GM12874 (cell line): ENCODE results near the gene CACNA1C.

Experiments
- TF ChIP-seq, protein P1 (sequence below): IDR thresholded peaks from 2 replicates; pipeline ENCODE4 v1.5.1; 2011; ENCODE audit warnings: low read depth, mild to moderate bottlenecking, control low read depth, low read length, moderate library complexity; ENCODE audit not compliant: insufficient read depth

CACNA1C gene

DNA sequence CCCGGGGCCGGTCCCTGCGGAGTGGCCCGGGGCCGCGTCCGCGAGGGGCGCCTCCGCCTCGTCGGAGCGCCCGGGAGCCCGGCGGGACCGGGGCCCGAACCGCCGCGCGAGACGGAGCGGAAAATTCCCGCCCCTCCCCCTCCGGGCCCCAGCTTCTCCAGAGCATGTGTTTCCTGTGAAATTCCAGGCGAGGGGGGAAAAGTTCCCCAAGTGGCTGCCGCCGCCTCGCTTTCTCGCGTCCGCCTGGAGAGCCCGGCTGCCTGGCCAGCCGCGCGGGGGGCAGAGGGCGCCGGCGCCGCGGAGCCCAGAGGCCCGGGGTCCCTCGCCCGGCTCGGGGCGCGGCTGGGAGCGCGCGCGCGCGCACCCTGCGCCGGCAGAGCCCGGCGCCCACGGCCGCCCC, 904 bp downstream of the CACNA1C start:
- TF ChIP-seq, protein P1, sequence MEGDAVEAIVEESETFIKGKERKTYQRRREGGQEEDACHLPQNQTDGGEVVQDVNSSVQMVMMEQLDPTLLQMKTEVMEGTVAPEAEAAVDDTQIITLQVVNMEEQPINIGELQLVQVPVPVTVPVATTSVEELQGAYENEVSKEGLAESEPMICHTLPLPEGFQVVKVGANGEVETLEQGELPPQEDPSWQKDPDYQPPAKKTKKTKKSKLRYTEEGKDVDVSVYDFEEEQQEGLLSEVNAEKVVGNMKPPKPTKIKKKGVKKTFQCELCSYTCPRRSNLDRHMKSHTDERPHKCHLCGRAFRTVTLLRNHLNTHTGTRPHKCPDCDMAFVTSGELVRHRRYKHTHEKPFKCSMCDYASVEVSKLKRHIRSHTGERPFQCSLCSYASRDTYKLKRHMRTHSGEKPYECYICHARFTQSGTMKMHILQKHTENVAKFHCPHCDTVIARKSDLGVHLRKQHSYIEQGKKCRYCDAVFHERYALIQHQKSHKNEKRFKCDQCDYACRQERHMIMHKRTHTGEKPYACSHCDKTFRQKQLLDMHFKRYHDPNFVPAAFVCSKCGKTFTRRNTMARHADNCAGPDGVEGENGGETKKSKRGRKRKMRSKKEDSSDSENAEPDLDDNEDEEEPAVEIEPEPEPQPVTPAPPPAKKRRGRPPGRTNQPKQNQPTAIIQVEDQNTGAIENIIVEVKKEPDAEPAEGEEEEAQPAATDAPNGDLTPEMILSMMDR: no peak

DNA sequence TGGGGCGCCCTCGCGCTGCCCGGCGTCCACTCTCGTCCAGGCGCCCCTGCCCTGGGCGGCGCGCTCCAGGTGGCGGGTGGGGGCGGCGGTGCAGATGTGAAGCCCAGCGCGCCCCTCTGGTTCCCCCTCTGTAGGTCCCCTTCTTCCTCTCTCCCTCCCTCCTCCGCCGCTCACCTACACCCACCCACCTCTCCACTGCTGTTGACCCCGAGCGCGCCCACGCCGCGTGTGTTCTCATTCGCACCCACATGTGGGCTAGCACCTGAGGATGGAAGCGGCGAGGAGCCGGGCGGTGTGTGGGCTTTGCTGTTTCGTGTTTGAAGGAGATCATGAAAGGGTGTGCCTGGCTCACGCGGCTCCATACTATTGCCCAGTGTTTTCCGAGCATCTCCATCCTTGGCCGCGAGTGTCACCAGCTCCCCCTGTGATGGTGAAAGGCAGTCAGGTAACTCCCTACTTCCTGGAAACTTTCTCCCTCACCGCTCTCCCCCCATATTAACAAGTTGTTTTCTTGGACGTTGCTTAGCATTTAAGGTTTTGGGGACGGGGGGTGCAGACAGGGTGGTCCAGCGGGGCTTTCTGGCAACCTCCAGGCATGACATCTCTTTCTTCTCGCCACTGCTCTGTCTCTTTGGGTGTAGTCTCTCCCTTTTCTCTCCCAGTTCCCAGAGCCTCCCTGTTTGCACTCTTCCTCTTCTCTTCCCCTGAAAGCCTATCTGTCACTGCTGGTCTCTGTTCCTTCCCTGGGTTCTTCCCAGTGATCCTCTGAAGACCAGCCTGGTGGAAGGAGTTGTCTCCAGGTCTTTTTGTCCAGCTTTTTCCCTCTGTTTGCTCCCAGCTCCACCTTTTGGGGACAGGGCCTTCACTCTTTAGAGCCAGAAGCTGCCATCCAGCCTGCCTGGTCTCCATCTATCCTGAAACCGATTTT, 1.6 kb downstream of the CACNA1C start:
- TF ChIP-seq, protein P1: no peak

DNA sequence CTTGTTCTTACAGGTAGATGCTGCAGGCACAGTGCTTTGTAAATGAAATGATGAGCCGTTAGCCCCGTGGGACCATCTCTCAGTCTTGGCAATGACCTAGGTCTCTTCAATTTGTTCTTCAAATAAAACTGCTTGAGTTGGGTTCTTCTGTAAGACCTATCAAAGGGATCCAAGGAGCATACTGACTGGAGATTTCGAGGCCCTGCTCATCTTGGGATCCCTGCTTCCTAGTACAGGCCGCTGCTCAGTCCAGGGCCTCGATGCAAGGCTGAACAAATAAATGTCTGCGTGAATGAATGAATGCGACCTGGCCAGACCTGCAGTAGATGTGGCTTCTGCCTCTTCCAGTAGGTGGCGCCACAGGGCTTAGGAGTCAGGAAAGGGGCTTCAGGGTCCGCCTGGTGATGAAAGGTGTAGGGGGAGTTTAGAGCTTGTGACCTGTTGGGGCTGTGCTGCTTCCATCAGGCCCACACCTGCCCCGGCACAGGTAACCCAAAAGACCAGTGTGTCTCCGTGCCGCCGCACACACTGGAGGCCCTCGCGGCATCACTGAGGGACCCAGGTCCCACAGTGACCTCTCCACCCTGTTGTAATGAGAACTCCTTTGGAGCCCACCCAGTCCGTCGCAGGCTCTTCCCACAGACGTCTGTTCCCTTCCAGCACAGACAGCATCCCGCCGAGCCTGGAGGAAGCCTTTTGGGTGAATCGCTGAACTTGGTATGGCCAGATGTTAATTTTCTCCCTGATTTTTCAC, 4.4 kb downstream of the CACNA1C start:
- TF ChIP-seq, protein P1: peak; percentile 76

DNA sequence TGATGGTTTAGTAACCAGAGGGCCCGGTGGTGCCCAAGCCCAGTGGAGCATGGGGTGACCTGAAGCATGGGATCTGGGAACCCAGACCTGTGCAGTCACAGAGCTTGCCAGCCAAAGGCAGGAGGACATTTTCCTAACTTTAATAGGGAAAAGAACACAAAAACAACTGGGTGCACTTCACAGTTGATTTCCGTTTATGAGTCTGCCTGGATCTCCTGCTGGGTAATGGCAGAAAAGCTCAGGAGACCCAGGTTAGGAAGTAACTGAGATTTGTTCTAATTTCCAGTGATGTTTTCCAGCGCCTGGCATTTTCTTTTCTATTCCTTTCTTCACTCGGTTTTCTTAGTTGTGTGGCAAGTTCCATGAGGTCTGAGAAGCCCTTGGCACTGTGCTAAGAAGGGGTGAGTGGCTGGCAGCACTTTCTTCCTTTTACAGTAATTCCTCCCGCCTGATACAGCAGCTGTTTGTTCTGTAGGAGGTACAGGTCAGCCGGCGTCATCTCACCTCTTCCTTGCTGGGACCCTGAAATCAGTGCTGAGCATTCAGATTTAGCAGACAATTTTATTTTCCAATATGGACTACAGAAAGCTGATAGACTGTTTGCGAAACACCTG, 5.1 kb downstream of the CACNA1C start:
- TF ChIP-seq, protein P1: no peak

DNA sequence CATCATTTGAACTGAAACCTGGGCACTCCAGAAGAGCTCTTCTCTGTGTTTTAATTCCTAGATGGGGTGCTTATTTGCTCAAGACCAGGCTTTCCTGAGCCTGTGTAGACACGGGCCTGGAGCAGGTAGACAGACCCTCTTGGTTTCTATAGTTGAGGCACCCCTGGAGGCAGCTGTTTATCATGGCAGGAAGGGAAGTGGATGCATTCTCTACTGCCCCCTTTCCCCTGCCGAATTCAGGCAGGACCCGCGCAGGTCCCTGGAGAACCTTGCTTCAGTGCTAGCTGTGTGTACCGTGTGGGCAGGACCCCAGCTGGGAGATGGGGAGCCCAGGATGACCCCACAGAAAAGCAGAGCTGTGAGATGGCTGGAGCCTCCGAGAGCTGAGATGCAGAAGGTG, 6.0 kb downstream of the CACNA1C start:
- TF ChIP-seq, protein P1: no peak

DNA sequence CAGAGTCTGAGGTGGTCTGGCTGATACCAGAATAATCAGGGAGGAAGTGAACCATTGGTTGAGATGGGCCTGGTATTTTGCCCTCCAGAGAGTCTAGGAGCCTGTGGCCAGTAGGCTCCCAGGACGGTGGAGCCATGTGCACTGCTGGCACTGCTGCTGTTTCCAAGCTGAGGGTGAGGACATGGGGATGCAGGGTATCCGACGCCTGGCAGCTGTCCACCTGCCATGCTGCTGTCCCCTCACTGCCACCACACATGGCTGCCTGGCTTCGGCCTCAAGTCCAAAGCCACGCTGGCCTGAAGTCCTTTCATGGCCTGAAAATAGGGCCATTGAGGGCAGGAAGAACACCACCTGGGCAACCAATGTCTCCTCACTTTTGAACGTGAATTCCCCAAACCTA, 8.6 kb downstream of the CACNA1C start:
- TF ChIP-seq, protein P1: no peak

DNA sequence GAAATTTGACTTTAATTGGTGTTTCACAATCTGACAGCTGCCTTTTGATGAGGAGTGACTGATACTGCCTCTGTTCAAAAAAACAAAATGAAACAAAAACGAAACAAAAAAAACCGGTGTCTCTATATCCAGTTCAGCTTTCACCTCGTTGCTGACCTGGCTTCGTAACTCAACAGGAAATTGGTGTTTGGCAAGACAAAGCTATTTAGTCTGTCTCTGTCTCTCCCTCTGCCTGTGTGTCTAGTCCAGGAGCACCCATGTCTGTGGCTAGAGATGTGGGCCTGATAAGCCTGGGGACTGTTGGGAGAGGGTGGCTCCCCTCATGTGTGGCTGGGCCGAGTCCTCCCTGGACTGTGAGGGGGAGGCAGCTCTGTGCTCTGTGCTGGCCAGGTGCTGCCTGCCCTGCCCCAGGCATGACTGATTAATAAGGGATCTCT, 11.3 kb downstream of the CACNA1C start:
- TF ChIP-seq, protein P1: no peak
